ENCODE data around the gene MLKL. TPM values are rescaled to one million over a fixed set of nuclear protein-coding genes. Genes with fewer than 3 reads are reported as not detected.

Gene MLKL
- total and polyA plus RNA-seq, 2 of the 13 experiments (the other 11 are each of a cell fraction or from before 2014, with no cell fraction given) = 6.4 to 10.7 TPM

DNA sequence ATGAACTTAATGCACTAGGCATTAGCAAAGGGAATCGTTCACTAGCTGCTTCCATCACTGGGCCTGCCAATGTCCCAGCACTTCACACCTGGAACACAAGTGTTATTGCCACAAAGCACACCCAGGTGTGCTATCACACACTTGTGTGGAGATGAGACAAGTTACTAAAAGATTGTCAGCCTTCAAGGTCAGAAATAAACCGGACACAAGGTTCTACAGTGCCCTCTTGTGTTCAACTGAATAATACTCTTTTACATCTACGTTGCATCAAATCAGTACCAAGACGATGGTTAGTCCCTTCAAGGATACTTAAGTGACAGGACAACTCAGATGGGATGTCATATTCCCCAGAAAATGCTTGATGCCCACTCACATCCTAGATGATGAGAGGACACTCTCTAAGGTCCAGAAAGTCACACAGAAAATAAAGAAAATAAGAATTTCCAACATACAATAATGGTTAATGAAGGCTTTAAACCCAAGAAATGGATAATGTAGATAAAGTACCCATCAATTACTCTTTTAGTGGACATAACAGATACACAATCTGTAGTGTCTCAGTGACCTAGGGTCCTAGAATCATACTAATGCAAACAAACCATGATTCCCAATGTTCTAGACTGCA lies 77.3 kb downstream of the MLKL start:
- BruUV-seq (replicated peaks) = no TSS peak
- DNase-seq (ENCODE audit: low spot score) (peak; percentile 55), FAIRE-seq (peak; percentile 58), ATAC-seq (peak; percentile 61)
- H3K4me3 ChIP-seq (replicated peaks in 1 of 3; ENCODE audit: insufficient read depth in 1 of 3, low read depth in 2 of 3, low read length in 3 of 3) = no peak overlapping the region
- ChIA-PET CTCF (ENCODE audit: low intra/inter-chr PET ratio, low total read pairs) (interaction anchor here (1.7 kb wide), 1 partner anchor 314 kb away, joined by 7 read pairs; no protein-coding TSS in a partner anchor), POLR2A (interaction anchor here (1.7 kb wide), 1 partner anchor 17 kb away, joined by 7 read pairs; the partner anchor contains the start of gene GLG1)
- no peaks in the 10 kb centered on the region for H3K27me3 ChIP-seq (ENCODE audit: control insufficient read depth in 1 of 2, insufficient read depth in 2 of 2, low read length in 2 of 2)
- no peak overlapping the region for H3K4me2 ChIP-seq (ENCODE audit: low read depth, low read length)
- intact Hi-C loops (cut with micrococcal nuclease; ENCODE audit: unreplicated experiment) (loop anchor here (5.0 kb wide), 1 partner anchor 146 kb away; no protein-coding TSS in a partner anchor), in situ Hi-C loops (cut with HindIII; ENCODE audit: extremely low pct_ligation_motif_present, low pct_unique_long_range_greater_than_20kb) (loop anchor here (10.0 kb wide), 1 partner anchor 309 kb away; no protein-coding TSS in a partner anchor)
- no peaks in the 10 kb centered on the region for H3K4me1 ChIP-seq (ENCODE audit: insufficient read depth, low read length)
- H3K27ac ChIP-seq (ENCODE audit: extremely low read length, insufficient read depth, low read length) = no peak overlapping the region
- no peaks in the 10 kb centered on the region for H3K79me2 ChIP-seq (ENCODE audit: insufficient read depth, low read length)
- 67% methylated on average over 4 of the region's 4 CpGs for WGBS (ENCODE audit: low lambda C conversion rate)
- no peak overlapping the region for H2AFZ ChIP-seq (ENCODE audit: low read length)
- H3K9me3 ChIP-seq (ENCODE audit: low read length) = no peaks in the 10 kb centered on the region
- no peak overlapping the region for H3K9ac ChIP-seq (ENCODE audit: insufficient read depth, low read depth, low read length)
- H4K20me1 ChIP-seq (ENCODE audit: insufficient read depth, low read length) = peaks cover 3% of the 10 kb centered on the region; the same call in 1 of the 2 replicates
- H3K36me3 ChIP-seq (replicated peaks in 1 of 2; ENCODE audit: control insufficient read depth in 1 of 2, insufficient read depth in 2 of 2, low read length in 2 of 2) = peaks cover 33 to 72% of the 10 kb centered on the region in 2 experiments
- peak; percentile 88 for TF ChIP-seq STAG1 (CRISPR knock-in tag; IDR thresholded peaks at IDR 0.05)
- TF ChIP-seq ATAD3A (CRISPR knock-in tag; IDR thresholded peaks at IDR 0.05) = no peak
- TF ChIP-seq MTF2 (CRISPR knock-in tag; IDR thresholded peaks at IDR 0.05; ENCODE audit: borderline replicate concordance) = no peak
- no peak for TF ChIP-seq ZNF772 (CRISPR knock-in tag; IDR thresholded peaks at IDR 0.05)
- TF ChIP-seq SP4 (CRISPR knock-in tag; IDR thresholded peaks at IDR 0.05) = no peak
- 0 out of 2 replicates have a peak, but pooled peaks have one; percentile 11 for TF ChIP-seq MIXL1 (CRISPR knock-in tag; IDR thresholded peaks at IDR 0.05)
- no peak for TF ChIP-seq MIER2 (CRISPR knock-in tag; IDR thresholded peaks at IDR 0.05)
- no peak for TF ChIP-seq MAZ (IDR thresholded peaks at IDR 0.05; ENCODE audit: borderline replicate concordance, low read depth, low read length)
- TF ChIP-seq MAZ (CRISPR knock-in tag; IDR thresholded peaks at IDR 0.05; ENCODE audit: low read depth) = no peak
- TF ChIP-seq, protein P1, sequence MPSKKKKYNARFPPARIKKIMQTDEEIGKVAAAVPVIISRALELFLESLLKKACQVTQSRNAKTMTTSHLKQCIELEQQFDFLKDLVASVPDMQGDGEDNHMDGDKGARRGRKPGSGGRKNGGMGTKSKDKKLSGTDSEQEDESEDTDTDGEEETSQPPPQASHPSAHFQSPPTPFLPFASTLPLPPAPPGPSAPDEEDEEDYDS (CRISPR knock-in tag; IDR thresholded peaks at IDR 0.05) = 0 out of 2 replicates have a peak, but pooled peaks have one; percentile 19
- TF ChIP-seq GATAD2A (CRISPR knock-in tag; IDR thresholded peaks at IDR 0.05) = 0 out of 2 replicates have a peak, but pooled peaks have one; percentile 32
- TF ChIP-seq, protein P2, sequence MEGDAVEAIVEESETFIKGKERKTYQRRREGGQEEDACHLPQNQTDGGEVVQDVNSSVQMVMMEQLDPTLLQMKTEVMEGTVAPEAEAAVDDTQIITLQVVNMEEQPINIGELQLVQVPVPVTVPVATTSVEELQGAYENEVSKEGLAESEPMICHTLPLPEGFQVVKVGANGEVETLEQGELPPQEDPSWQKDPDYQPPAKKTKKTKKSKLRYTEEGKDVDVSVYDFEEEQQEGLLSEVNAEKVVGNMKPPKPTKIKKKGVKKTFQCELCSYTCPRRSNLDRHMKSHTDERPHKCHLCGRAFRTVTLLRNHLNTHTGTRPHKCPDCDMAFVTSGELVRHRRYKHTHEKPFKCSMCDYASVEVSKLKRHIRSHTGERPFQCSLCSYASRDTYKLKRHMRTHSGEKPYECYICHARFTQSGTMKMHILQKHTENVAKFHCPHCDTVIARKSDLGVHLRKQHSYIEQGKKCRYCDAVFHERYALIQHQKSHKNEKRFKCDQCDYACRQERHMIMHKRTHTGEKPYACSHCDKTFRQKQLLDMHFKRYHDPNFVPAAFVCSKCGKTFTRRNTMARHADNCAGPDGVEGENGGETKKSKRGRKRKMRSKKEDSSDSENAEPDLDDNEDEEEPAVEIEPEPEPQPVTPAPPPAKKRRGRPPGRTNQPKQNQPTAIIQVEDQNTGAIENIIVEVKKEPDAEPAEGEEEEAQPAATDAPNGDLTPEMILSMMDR (CRISPR knock-in tag; IDR thresholded peaks at IDR 0.05) = peak; percentile 86
- peak; percentile 73 for TF ChIP-seq RAD21 (CRISPR knock-in tag; IDR thresholded peaks at IDR 0.05)
- TF ChIP-seq PAX8 (CRISPR knock-in tag; IDR thresholded peaks at IDR 0.05; ENCODE audit: borderline replicate concordance) = no peak
- TF ChIP-seq HOXA7 (CRISPR knock-in tag; IDR thresholded peaks at IDR 0.05) = no peak
- no peak for TF ChIP-seq SRF (IDR thresholded peaks at IDR 0.05; ENCODE audit: low read depth, low read length)
- TF ChIP-seq, protein P3, sequence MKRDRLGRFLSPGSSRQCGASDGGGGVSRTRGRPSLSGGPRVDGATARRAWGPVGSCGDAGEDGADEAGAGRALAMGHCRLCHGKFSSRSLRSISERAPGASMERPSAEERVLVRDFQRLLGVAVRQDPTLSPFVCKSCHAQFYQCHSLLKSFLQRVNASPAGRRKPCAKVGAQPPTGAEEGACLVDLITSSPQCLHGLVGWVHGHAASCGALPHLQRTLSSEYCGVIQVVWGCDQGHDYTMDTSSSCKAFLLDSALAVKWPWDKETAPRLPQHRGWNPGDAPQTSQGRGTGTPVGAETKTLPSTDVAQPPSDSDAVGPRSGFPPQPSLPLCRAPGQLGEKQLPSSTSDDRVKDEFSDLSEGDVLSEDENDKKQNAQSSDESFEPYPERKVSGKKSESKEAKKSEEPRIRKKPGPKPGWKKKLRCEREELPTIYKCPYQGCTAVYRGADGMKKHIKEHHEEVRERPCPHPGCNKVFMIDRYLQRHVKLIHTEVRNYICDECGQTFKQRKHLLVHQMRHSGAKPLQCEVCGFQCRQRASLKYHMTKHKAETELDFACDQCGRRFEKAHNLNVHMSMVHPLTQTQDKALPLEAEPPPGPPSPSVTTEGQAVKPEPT (CRISPR knock-in tag; IDR thresholded peaks at IDR 0.05; ENCODE audit: low read depth) = no peak
- peak; percentile 48 for TF ChIP-seq RBM22 (optimal IDR thresholded peaks at IDR 0.05; ENCODE audit: low read length)

Measured in HepG2 (cell line).